Endothelial cell of umbilical vein (primary cell): ENCODE data around the gene CERS6. TPM values are rescaled to one million over a fixed set of nuclear protein-coding genes. Genes with fewer than 3 reads are reported as not detected.
"Not testable (repeated sequence)": the region's sequence is repeated elsewhere in the genome, so short reads cannot be mapped to it uniquely, and the experiment has no call there.

Experiments used
- BruUV-seq: library from RNA; stranded (reverse); fragments of 400-500 nt; replicated peaks from 2 replicates; lab custom pipeline; 2021; lab: Mats Ljungman, UMichigan
- CTCF ChIA-PET: fragments of 300-600, 350-600 bp; sonication (Branson Sonifier 250); formaldehyde crosslinking; loops from one replicate; lab custom pipeline; 2021; ENCODE audit warnings: antibody characterized with exemption, inconsistent platforms; lab: Charles Lee
- POLR2A ChIA-PET: fragments of 300-600, 350-600 bp; sonication (Branson Sonifier 250); formaldehyde crosslinking; loops from one replicate; lab custom pipeline; 2021; ENCODE audit warnings: antibody characterized with exemption, inconsistent platforms; lab: Charles Lee
- DNase-seq: peaks from one replicate; pipeline ENCODE4 v3.0.0-alpha.2; 2011; ENCODE audit warnings: low read depth, low spot score
- FAIRE-seq: peaks from 2 replicates; lab custom pipeline; 2011; peaks lifted over from hg19 to GRCh38; lab: Jason Lieb, UNC
- H2AFZ ChIP-seq: 2 replicates; pipeline ENCODE4 v1.6.0; 2012; ENCODE audit warnings: low read depth, low read length, control low read depth, inconsistent platforms
- H3K27ac ChIP-seq: 2 replicates; pipeline ENCODE4 v1.5.1; 2011; ENCODE audit warnings: low read depth, mild to moderate bottlenecking, control low read depth, low read length, moderate library complexity; ENCODE audit not compliant: insufficient read depth
- H3K27me3 ChIP-seq, 2 experiments: 2 replicates each; pipeline versions ENCODE4 v1.6.0 to v1.6.1; 2011; ENCODE audit warnings: low read length in 2 of 2, mixed read lengths in 1 of 2; ENCODE audit not compliant: control insufficient read depth in 2 of 2, insufficient read depth in 2 of 2
- H3K36me3 ChIP-seq, 2 experiments: 2 replicates in 1 of 2; 3 replicates in 1 of 2; pipeline ENCODE4 v1.5.1; 2011; ENCODE audit warnings: low read length in 2 of 2, mild to moderate bottlenecking in 1 of 2, moderate library complexity in 1 of 2; ENCODE audit not compliant: control insufficient read depth in 2 of 2, insufficient read depth in 2 of 2; ENCODE audit errors: extremely low read depth in 1 of 2
- H3K4me1 ChIP-seq: 3 replicates; pipeline ENCODE4 v1.5.1; 2011; ENCODE audit warnings: mild to moderate bottlenecking, low read length; ENCODE audit not compliant: control insufficient read depth, insufficient read depth; ENCODE audit errors: extremely low read depth
- H3K4me2 ChIP-seq: 2 replicates; pipeline ENCODE4 v1.6.1; 2011; ENCODE audit warnings: low read length, control low read depth, mixed read lengths; ENCODE audit not compliant: insufficient read depth
- H3K4me3 ChIP-seq, 3 experiments: fragments of 200-600 bp in 1 of 3; sonication (generic), shearing (Covaris generic) in 1 of 3; replicated peaks in 1 of 3; 2 replicates each; pipeline ENCODE4 v1.5.1; 2011 to 2016; ENCODE audit warnings: control low read depth in 3 of 3, low read length in 3 of 3, mild to moderate bottlenecking in 2 of 3, inconsistent platforms in 1 of 3, low read depth in 1 of 3, moderate library complexity in 1 of 3; ENCODE audit not compliant: insufficient read depth in 1 of 3
- H3K79me2 ChIP-seq: 2 replicates; pipeline ENCODE4 v1.6.0; 2012; ENCODE audit warnings: low read length, inconsistent platforms; ENCODE audit not compliant: control insufficient read depth, insufficient read depth
- H3K9ac ChIP-seq: replicated peaks from 2 replicates; pipeline ENCODE3; 2011; ENCODE audit warnings: low read length, control low read depth; ENCODE audit not compliant: insufficient read depth; ENCODE audit errors: extremely low read depth
- H3K9me1 ChIP-seq: replicated peaks from 3 replicates; pipeline ENCODE4 v1.6.0; 2011; ENCODE audit warnings: mild to moderate bottlenecking, low read length; ENCODE audit not compliant: control insufficient read depth, insufficient read depth; ENCODE audit errors: extremely low read depth
- H3K9me3 ChIP-seq: replicated peaks from 2 replicates; pipeline ENCODE4 v1.5.1; 2012; ENCODE audit warnings: low read length, inconsistent platforms; ENCODE audit not compliant: control insufficient read depth, insufficient read depth
- H4K20me1 ChIP-seq: replicated peaks from 2 replicates; pipeline ENCODE3; 2011; ENCODE audit warnings: mild to moderate bottlenecking, low read length; ENCODE audit not compliant: control insufficient read depth, insufficient read depth; ENCODE audit errors: extremely low read depth
- CTCF ChIP-seq, 2 donors: IDR thresholded peaks; 1 replicate in 1 of 2; 2 replicates in 1 of 2; pipeline ENCODE4 v1.5.1; 2011; ENCODE audit warnings: low read length in 2 of 2, mild to moderate bottlenecking in 2 of 2, moderate library complexity in 2 of 2, control low read depth in 1 of 2, inconsistent platforms in 1 of 2, low read depth in 1 of 2; ENCODE audit not compliant: insufficient read depth in 1 of 2; ENCODE audit errors: extremely low read depth in 1 of 2
- EZH2 ChIP-seq: IDR thresholded peaks from 2 replicates; pipeline ENCODE4 v1.6.1; 2012; ENCODE audit warnings: borderline replicate concordance, low read depth, mild to moderate bottlenecking, moderate library complexity, low read length, inconsistent platforms; ENCODE audit not compliant: severe bottlenecking
- FOS ChIP-seq: IDR thresholded peaks from 2 replicates; pipeline ENCODE4 v1.6.1; 2011; ENCODE audit warnings: mild to moderate bottlenecking, low read length, moderate library complexity, borderline replicate concordance; ENCODE audit not compliant: insufficient read depth
- GATA2 ChIP-seq: IDR thresholded peaks from 2 replicates; pipeline ENCODE4 v1.7.0; 2011; ENCODE audit warnings: low read depth, mild to moderate bottlenecking, moderate library complexity, mixed read lengths, low read length; ENCODE audit not compliant: insufficient read length, insufficient read depth
- JUN ChIP-seq: IDR thresholded peaks from 2 replicates; pipeline ENCODE4 v1.6.1; 2011; ENCODE audit warnings: borderline replicate concordance, low read depth; ENCODE audit not compliant: insufficient read length, insufficient read depth
- MAX ChIP-seq: IDR thresholded peaks from 2 replicates; pipeline ENCODE4 v1.6.1; 2011; ENCODE audit not compliant: insufficient read depth, insufficient read length
- MYC ChIP-seq: IDR thresholded peaks from one replicate; pipeline ENCODE4 v1.6.1; 2011; ENCODE audit warnings: mild to moderate bottlenecking, low read depth, low read length
- POLR2A ChIP-seq: IDR thresholded peaks from 2 replicates; pipeline ENCODE4 v1.6.1; 2012; ENCODE audit warnings: low read depth, mild to moderate bottlenecking, control low read depth, low read length
- POLR2AphosphoS5 ChIP-seq: IDR thresholded peaks from 2 replicates; pipeline ENCODE4 v1.6.1; 2012; ENCODE audit warnings: low read depth, mild to moderate bottlenecking, control low read depth, low read length, moderate library complexity; ENCODE audit not compliant: insufficient read depth
- dilution Hi-C: fragments of 300-500 bp; cut with MboI; formaldehyde crosslinking; loops from one replicate; pipeline ENCODE4 v1.15.0; 2019; ENCODE audit warnings: low sequenced_read_pairs; ENCODE audit not compliant: extremely low pct_ligation_motif_present
- intact Hi-C: fragments of 100-400 bp; cut with micrococcal nuclease; formaldehyde crosslinking; loops from one replicate; pipeline ENCODE4 v1.10.0; 2022
- polyA plus RNA-seq, 4 experiments: library from polyadenylated mRNA; depleted of rRNA in 3 of 4; stranded (reverse) in 3 of 4; unstranded in 1 of 4; fragments of >200 nt; gene quantifications; 2 replicates each; pipeline versions ENCODE4 v1.2.1 to v1.2.3, GENCODE V29; 2011 to 2012; ENCODE audit warnings: missing spikeins in 1 of 4
- total RNA-seq: library from RNA; stranded (reverse); gene quantifications from 2 replicates; pipeline ENCODE4 v1.2.3, GENCODE V29; 2021

The CERS6 gene
- total and polyA plus RNA-seq, 2 donors (not counting 3 experiments of a cell fraction or from before 2014, with no cell fraction given) = 2.7 to 11.7 TPM

DNA sequence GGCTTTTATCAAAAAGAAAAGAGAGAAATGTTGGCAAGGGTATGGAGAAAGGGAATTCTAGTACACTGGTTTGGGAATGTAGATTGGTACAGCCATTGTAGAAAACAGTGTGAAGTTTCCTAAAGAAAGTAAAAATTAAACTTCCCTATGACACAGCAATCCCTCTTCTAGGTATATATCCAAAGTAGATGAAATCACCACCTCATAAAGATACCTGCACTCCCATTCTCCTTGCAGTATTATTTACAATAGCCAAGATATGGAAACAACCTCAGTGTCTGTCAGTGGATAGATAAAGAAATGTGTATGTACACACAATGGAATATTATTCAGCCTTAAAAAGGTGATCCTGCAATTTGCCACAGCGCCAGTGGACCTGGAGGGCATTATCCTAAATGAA, 199.1 kb downstream of the CERS6 start:
- DNase-seq = no peak
- no peak overlapping the region for H3K27ac ChIP-seq
- CTCF ChIA-PET = interaction anchor here (1.1 kb wide), 1 partner anchor 9 kb away, joined by 3 read pairs; no protein-coding TSS in a partner anchor
- intact Hi-C loops (no loop called here), dilution Hi-C loops (no loop called here)
- no peak for FAIRE-seq
- TF ChIP-seq FOS = no peak
- TF ChIP-seq MAX = no peak
- TF ChIP-seq POLR2AphosphoS5 = no peak
- TF ChIP-seq CTCF (IDR thresholded peaks at IDR 0.05; ENCODE audit: extremely low read depth in 1 of 2, insufficient read depth in 1 of 2, low read depth in 1 of 2, low read length in 2 of 2) = no peak
- TF ChIP-seq POLR2A = no peak
- TF ChIP-seq MYC = no peak
- TF ChIP-seq EZH2 = no peak
- TF ChIP-seq GATA2 = no peak
- TF ChIP-seq JUN = no peak
- no peak overlapping the region for H2AFZ ChIP-seq
- no peaks in the 10 kb centered on the region for H3K36me3 ChIP-seq
- no peaks in the 10 kb centered on the region for H3K9me3 ChIP-seq
- no TSS peak for BruUV-seq
- H3K4me3 ChIP-seq = no peak overlapping the region
- no peaks in the 10 kb centered on the region for H3K79me2 ChIP-seq
- H3K27me3 ChIP-seq = no peaks in the 10 kb centered on the region
- H3K9ac ChIP-seq = no peak overlapping the region
- H3K4me1 ChIP-seq = no peaks in the 10 kb centered on the region
- H3K4me2 ChIP-seq = no peak overlapping the region
- H3K9me1 ChIP-seq = no peaks in the 10 kb centered on the region
- POLR2A ChIA-PET = no interaction called here
- H4K20me1 ChIP-seq = no peaks in the 10 kb centered on the region

GRCh38 chr2:168657378-168657777, 201.3 kb downstream of the CERS6 start:
- H3K27me3 ChIP-seq, FAIRE-seq, POLR2A ChIA-PET, H3K9me3 ChIP-seq, H3K79me2 ChIP-seq, H3K4me2 ChIP-seq, H3K27ac ChIP-seq, H4K20me1 ChIP-seq, H2AFZ ChIP-seq, H3K36me3 ChIP-seq, H3K4me1 ChIP-seq, H3K9me1 ChIP-seq, BruUV-seq, intact Hi-C loops, CTCF ChIA-PET, DNase-seq, dilution Hi-C loops, H3K4me3 ChIP-seq, H3K9ac ChIP-seq: not testable (repeated sequence)
